Measurements from ENCODE around the gene DNMT3B.
"Not testable (repeated sequence)": the region's sequence is repeated elsewhere in the genome, so short reads cannot be mapped to it uniquely, and the experiment has no call there.

The DNMT3B gene

DNA sequence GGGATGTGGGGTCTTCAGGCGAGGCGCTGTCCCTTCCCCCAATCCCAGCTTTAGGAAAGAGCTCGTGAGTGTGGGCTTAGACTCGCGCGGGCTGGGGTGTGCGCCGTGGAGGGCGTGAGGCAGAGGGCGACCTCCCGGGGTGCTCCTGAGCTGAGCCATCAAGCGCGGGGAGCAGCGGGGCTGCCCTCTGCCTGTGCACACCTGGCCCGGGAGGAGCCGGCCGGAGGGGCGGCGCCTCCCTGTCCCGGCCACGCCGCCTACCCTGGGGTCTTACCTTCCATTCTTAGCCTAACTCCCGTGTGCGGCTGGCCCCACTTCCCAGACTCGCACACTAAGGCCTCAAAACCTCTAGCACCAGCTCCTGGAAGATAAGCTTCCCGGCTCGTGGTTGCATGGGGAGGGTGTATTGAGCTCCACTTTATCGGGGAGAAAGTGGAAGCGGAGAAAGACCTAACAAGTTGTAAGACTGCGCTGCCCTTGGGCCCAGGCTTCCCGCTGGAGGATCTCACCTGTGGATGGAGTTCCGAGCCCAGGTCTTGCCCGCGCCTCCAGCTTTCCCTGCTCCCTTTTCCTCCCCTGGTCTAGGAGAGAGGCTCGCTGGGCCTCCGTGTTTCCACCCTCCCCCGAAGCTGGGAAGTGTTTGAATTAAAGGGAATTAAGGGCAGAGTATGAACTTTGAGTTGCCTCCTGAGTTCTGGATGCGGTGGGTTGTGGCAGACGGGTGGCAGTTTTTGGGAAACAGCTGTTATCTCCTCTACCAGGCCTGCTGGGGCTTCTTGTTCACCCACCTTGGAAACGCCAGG lies 1.2 kb downstream of the DNMT3B start:
- DNase-seq: no peak

DNA sequence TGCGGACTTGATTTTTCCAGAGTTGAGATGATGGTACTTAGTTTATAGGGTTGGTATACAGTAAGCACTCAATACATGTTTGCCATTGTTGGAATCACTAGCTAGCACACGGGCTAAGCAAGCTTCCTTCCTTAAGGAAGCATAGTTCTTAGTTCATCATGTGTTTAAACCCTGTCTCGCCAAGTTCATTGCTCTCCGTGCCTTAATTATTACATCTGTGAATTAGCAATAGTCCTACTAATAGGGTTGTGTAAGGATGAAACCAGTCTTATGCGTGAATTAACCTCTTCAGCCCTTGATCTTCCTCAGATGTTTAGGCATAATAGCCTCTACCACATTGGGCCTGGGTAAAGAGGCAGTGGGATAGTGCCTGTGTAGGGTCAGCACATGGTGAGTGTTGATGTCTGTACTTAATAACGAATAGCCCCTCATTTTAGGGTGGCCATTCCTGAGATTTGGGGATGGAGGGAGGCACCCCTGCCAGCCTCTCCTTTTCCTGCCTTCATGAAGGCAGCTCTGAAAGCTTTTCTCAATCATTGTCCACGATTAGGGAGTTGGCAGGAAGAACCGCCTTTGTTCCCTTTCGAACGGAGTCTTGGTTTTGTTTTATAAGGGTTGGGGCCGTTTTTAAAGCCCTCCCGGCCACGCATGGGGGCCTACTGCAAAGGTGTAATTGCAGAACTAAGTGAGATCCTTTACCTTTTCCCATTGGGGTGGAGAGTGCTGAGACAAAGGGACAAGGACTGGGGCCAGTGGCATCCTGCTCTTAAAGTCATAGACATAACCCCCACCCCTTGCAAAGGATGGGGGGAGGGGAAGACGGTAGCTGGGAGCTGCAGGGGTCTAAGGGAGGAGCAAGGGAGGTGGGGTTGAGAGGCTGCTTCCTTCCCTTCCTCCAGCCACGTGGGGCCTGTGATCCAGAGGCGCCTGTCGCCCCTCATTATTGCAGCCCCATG lies 2.1 kb downstream of the DNMT3B start:
- no peak for DNase-seq

DNA sequence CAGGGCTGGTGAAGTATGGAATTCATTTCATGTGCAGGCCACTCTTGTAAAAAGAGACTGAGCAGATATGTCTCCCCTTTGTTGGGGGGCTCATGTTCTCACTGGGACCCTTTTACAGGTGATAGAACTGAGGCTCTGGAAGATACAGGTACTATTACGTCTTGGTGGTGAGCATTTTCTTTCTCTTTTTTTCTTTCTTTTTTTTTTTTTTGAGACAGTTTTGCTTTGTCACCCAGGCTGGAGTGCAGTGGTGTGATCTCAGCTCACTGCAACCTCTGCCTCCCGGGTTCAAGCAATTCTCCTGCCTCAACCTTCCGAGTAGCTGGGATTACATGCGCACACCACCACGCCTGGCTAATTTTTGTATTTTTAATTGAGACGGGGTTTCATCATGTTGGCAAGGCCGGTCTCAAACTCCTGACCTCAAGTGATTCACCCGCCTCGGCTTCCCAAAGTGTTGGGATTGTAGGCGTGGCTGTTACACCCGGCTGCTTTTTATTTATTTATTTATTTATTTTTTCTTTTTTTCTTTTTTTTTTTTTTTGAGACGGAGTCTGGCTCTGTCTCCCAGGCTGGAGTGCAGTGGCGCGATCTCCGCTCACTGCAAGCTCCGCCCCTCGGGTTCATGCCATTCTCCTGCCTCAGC lies 3.2 kb downstream of the DNMT3B start:
- DNase-seq: not testable (repeated sequence)

DNA sequence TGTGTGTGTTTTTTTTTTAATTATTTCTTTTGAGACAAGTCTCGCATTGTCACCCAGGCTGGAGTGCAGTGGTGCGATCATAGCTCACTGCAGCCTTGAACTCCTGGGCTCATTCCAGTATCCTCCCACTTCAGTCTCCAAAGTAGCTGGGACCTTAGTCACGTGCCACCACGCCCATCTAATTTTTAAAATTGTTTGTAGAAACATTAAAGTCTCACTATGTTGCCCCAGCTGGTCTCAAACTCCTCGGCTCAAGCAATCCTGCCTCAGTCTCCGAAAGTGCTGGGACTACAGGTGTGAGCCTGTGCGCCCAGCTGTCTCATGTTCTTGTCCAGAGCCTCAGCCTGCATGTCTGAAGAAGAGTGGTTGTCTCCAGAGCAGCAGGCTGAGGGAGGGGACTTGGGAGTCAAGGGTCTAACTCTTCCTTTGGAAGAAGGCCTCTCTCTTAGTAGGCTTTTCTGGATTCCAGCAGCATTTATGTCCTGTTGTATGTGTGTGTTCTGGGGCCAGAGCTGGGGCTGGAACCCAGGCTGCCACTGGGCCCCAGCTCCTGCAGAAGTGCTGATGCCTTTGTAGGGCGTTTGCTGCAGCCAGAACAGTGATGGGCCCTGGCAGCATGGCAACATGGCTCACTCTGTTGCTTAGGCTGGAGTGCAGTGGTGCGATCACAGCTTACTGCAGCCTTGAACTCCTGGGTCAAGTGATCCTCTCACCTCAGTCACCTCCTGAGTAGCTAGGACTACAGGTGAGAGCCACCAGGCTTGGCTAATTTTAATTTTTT lies 5.4 kb downstream of the DNMT3B start:
- no peak for DNase-seq

DNA sequence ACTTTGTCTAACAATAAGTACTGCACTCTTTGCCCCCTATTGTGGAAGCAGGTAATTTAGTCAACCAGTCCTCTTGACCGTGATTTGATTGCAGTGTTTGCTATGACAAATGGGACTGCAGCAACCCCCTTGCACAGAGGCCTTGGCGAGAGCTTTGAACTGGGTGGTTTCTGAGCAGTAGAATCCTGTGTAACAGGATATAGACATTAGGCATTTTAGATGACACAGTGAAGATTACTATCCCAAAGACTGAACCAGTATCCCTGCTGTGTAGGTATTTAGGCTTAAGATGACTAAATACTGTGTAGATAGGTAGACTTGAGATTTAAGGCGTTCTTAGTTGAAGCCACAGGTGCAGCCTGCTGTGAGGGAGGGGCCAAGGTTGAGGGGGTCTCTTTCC lies 9.9 kb downstream of the DNMT3B start:
- no peak for DNase-seq

DNA sequence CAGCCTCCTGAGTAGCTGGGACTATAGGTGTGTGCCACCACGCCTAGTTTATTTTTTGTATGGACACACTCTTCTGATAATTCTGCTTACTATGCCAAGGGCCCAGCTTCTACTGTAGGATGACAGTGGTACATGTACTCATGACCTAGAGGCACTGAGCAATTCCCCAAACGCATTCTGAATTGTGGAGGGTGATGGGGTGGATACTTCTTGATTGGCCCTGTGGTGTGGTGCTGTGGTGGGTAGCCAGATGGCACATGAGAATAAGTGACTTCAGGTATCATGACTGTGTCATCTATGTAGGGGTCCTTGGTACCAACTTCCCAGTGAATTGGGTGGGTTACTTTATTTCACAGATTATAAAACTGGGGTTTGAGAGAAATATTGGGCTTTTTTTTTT lies 11.0 kb downstream of the DNMT3B start:
- DNase-seq: no peak

DNA sequence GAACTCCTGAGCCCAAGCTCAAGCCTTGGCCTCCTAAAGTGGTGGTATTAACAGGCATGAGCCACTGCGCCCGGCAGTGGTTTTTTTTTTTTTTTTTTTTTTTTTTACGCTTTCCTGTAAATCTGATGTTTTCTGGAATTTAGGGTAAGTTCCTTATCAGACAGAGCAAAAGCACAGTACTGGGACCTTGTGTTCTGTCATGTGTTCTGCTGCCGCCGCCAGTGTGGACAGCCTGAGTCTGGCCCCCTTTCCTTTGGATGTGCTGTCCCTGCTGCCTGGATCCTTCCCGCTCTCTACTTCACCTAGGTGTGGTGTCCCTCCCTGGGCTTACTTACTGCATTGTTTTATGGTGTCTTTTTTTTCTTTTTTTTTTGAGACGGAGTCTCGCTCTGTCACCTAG lies 11.7 kb downstream of the DNMT3B start:
- no peak for DNase-seq

DNA sequence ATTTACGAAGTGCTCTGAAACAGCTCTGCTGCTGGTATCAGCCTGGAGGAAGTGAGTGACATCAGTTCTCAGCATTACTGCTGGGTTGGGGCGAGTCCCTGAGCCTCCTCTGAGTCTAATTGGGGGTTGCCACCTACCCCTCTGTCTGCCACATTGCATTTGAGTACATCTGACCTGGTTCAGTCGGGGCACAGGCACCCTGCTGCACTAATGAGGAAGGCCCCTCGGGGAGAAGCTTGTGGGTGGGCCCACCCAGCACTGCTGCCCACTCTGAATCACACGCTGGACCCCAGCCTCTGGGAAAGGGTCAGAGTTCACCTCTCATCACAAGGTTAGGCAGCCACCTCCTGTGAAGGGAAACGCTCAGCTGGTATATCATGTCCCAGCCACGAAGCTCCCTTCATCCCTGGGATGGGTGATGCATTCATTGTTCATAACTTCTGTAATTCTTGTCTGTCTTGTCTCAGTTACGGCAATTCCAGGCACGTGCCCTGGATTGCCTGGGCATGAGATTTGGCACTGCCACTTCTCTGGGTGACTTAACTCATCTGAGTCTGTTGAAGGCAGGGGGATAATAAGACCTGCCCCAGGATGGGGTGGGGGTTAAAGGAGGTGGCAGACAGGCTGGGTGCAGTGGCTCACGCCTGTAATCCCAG lies 13.3 kb downstream of the DNMT3B start:
- DNase-seq: no peak

DNA sequence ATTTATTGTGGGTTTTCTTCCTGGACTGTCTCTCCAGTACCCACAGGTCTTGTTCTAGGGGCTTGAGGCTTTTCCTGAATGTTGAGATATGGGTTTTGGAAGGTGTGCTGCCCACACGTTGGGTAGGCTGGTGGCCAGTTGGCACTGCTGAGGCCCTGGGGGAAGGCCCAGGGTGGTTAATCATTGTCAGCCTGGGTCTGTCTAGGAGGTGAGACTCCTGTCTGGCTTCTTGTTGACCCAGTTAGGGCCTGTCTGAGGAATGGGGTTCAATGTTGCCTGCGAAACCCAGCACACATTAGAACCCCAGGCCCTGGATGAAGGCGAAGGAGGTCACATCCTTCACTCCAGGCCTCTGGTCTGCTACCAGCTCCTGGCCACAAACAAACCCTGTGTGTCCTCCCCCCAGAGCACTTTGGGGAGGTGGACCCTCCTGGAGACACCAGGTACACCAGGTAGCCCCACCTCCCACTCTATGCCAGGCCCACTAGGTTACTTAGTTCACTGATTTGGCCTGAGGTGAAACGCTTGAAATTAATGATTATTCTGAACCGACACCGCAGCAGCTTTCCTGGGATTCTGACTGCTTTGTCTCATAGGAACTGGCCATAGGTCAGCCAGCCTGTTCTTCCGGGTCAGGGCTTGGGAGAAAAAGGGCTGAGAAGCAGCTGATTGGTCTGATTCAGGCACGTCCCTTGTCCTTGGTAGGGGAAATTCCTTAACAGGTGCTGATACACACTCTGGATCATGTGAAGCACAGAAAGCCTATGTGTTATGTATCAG lies 15.2 kb downstream of the DNMT3B start:
- no peak for DNase-seq

DNA sequence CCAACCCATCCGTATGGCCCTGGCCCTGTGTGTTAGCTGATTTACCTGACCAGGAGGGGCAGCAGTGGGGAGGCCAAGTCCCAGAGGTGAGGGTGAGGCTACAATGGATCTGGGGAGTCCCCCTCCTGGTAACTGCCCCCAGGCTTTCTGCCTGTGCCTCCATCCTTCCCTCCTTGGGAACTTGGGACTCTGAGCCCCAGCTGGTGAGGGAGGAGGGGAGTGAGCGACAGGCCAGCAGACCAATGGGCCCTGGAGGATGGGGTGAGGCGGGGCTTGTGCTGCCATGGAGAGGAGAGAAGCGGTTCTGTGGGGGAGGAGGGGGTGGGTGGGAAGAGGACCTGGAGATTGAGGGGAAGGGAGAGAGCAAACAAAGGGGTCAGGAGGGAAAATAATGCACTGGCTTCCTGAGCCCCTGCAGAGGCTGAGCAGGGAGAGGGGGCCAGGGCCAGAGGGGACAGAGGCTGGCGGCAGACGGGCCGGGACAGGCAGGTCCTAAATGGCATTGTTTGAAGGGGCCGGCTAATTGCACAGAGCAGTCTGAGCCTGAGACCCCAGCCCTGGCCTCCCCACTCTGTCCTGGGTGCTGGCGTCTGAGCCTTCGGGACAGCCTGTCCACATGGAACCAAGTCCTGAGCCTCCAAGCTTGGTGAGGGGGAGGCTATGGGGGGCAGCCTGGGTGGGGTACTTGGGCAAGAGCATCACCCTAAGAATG lies 17.5 kb downstream of the DNMT3B start:
- no peak for DNase-seq

DNA sequence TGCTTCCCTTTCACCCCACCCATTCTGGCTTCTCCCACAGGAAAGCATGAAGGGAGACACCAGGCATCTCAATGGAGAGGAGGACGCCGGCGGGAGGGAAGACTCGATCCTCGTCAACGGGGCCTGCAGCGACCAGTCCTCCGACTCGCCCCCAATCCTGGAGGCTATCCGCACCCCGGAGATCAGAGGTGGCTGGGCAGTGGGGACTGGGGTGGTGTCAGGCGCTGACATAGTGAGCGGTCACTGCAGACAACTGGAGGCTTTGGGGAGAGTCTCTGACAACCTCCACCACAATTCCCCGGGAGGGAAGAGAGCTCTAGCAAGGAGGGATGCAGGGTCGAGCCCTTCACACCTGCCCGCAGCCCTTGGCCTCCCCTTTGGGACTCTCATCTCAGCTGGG lies 18.1 kb downstream of the DNMT3B start:
- DNase-seq: no peak

DNA sequence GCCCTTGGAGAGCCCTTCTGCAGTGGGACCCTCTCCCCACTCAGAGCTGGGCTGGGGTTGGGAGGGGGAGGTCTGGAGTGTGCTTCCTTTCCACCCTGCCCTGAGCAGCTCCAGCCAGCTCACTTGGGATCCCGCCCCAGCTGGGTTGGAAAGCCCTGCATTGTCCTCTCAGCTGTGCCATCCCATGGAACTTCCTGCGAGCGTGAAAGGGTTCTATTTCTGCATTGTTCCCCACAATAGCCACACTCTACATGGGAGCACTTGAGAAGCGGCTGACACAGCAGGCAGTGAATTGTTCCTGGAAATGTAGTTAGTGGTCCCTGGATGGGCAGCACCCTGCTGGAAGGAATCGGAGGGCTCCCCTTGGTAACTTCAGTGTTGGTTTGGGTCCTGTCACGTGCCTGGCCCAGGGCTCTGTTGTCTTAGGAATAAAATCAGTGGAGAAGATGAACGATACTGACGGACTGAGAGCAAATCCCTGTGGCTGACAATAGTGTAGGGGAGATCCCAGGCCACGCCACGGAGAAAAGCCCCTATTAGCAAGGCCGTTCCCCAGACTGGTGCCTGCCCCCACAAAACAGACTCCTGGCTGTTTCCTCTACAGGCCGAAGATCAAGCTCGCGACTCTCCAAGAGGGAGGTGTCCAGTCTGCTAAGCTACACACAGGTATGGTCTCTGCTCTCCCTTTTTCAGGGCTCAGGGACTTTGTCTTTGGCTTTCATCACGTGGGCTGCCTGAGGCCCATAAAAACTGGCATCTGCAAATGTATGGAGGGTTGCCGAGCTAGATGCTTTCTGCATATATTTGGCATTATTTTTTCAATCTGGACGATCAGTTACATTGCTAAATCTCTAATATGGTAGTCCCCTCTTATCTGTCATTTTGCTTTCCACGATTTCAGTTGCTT lies 18.8 kb downstream of the DNMT3B start:
- peak; percentile 19 for DNase-seq

DNA sequence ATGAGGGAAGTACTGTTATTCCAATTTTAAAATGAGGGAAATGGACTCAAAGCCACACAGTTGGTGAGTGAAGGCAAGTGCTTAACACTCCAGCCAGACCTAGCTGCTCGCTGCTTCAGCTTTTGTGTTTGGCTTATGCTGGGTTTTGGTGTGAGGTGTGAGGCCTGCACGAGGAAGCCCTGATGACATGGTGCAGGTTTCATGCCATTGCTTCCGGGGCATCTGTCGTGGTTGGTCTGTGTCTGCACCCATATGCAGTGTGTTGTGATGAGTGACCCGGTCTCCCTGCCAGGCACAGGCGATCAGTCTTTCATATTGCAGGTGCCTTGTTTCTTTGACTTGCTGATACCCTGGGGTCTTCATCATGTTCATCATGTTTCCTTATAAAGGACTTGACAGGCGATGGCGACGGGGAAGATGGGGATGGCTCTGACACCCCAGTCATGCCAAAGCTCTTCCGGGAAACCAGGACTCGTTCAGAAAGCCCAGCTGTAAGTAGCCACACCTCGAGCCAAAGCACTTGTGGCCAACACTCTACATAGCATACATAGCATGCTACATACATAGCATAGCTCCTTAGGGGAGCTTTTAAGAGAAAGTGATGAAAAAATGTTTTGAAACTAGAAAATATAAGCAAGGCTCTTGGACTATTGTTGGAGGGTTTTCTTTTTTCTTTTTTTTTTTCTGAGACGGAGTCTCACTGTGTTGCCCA lies 22.3 kb downstream of the DNMT3B start:
- no peak for DNase-seq

DNA sequence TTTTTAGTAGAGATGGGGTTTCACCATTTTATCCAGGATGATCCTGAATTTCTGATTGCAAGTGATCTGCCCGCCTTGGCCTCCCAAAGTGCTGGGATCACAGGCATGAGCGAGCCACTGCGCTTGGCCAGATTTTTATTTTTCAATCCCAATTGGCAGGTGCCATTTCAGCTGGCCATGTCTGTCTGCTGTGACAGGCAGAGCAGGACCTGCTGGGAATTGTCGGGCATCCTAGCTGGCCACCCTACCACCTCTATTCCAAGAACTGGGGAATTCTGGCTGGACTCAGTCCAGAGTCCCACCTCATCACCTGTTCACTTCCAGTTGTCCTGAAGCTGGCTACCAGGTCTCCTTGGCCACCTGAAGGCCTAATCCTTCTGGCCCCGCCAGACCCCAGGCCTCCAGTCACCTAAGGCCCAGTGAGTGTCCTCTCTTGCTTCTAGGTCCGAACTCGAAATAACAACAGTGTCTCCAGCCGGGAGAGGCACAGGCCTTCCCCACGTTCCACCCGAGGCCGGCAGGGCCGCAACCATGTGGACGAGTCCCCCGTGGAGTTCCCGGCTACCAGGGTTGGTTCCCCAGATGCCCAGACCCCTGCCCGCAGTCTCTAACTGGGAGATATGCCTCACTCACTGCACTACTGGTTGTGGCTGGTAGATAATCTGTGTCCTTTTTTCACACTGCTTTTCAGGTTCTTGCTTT lies 24.0 kb downstream of the DNMT3B start:
- no peak for DNase-seq

DNA sequence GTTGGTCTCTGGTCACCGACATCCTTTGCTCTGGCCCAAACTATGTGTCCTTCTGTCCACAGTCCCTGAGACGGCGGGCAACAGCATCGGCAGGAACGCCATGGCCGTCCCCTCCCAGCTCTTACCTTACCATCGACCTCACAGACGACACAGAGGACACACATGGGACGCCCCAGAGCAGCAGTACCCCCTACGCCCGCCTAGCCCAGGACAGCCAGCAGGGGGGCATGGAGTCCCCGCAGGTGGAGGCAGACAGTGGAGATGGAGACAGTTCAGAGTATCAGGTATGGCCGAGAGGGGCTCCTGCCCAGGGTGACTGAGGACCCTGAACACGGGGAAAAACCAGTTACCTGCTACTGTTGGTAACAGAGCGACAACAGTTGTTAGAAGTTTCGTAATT lies 25.0 kb downstream of the DNMT3B start:
- no peak for DNase-seq

DNA sequence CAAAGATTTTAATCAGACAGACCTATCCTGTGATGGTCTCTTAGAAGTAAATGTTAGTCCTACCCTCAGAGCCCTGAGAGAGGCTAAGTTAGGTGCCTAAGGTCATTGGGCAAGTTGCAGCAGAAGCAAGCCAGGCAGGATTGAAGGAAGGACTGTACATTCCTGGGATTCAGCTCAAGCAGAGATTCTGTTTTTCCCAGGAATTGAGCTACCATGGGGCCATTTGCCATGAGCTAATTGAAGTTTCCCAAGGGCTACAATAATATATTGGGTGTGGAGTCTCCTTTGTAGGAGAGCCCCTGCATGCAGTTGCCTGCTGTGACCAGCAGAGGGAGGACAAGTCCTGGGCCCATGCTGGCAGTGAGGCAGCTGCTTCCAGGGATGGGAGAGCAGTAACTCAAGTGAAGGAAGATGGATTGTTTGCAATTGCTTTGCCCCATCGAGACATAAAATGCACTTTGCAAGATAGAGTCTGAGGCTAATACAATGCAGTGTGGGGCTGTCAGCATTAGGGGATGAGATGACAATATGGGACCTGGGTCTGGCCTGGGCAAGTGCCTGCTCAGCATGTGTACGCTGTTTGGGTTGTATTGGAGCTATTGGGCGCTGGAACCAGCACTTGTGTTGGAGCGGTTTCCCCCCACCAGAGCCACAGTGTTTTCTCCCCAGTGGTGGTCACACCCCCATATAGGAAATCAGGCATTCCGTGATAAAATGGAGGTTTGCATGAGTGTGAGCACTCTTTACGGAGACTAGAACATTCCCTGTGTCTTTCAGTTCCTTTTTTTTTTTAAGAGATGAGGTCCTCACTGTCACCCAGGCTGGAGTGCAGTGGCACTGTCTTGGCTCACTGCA lies 27.9 kb downstream of the DNMT3B start:
- peak; percentile 47 for DNase-seq

DNA sequence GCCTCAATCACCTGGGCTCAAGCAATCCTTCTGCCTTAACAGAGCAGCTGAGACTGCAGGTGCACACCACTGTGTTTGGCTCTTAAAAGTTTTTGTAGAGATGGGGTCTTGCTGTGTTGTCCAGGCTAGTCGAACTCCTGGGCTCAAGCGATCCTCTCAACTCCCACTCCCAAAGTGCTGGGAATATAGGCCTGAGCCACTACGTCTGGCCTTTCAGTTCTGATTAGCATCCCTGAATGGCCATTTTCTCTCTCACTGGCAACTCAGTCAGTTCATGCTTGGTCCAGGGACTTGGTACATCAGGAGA lies 28.5 kb downstream of the DNMT3B start:
- no peak for DNase-seq

All from NCI-H1092 (cell line).